Activated CD4-positive, alpha-beta T cell treated with anti-CD3 and anti-CD28 coated beads, Interleukin-2, Interleukin-4, amounts not matched to agents 100 ng/mL and 50 ng/mL, durations not matched to agents 16 hours and 8 hours (primary cell): Measurements from ENCODE around the gene KIAA1143.

Source experiments
- DNase-seq: peaks from one replicate; pipeline ENCODE4 v3.0.0-alpha.2; 2020; ENCODE audit warnings: low spot score

Gene KIAA1143

DNA sequence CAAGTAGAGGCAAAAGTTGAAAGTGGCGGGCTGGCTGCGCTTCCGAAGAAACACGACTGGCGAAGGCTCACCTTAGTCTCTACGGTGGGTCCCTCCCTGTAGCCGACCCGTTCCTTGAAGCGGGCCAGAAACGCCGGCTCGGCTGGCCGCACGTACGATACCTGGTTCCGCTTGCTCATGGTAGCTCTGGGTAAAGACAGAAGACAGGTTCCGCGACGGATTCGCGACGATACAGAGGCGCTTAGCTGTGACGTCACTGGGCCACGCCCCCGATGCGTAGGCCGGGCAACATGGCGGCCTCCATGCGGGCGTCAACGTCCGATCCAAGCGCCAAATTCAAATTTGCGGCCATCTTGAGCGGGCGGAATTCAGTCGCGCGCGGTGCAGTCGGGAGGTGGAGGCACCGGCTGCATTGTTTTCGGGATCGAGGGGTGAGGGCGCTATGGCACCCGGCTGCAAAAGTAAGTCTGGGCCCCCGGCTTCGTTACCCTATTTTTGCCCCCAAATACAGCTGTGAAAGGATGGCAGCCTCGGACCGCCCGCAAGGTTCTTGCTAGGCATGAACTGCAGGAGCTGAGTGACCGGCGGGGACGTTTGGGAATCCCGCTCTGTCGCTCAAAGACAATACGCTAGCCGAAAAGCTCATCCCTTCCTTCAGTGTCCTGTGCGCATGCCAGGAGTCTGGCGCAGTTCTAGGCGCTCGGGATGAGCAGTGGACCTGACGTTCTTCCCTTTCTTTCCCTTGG is at the start of gene KIAA1143, which contains the start of gene KIF15:
KIAA1143 (minus strand) TSS at position 196 of the 746 bp plus-strand sequence; CDS start at position 179, 17 bp downstream.
KIF15 (plus strand) TSS at position 371 of the 746 bp plus-strand sequence; CDS start at position 443, 72 bp downstream.
- DNase-seq, result peak; percentile 97

DNA sequence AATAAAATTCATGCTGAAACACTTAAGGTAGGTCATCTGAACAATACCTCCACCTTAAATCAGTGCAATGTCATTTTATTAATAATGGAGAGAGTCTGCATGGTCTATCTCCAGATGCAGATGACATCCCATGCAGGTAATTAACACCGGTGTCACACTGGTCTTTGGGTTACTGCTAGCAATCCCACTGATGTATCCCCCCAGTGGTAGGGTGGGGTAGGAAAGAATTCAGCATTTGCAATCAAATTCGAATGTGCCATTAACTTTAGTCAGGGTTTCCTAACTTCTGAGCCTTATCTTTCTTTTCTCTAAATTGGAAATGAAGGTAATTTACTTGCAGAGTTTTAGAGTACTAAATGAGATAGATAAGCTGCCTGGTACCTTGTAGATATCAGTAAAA is 44.5 kb upstream of the KIAA1143 start:
- no peak for DNase-seq

DNA sequence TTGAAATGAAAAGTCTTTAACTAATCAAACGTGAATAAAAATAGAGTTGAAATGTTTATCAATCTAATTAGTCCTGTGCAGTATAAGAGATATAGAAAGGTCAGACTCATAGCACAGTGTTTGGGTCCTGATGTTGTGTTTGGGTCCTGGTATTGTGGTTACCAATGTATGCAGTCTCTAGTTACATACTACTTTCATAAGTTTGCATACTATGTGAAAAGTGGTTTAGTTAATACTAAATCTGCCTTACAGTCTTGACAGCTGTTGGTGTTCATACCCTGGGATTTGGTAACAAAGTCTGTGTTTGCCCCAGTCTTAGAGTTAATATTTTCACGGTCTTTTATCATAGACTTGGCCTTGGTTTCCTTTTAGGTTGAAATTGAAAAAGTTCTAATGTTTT is 41.9 kb upstream of the KIAA1143 start:
- no peak for DNase-seq

DNA sequence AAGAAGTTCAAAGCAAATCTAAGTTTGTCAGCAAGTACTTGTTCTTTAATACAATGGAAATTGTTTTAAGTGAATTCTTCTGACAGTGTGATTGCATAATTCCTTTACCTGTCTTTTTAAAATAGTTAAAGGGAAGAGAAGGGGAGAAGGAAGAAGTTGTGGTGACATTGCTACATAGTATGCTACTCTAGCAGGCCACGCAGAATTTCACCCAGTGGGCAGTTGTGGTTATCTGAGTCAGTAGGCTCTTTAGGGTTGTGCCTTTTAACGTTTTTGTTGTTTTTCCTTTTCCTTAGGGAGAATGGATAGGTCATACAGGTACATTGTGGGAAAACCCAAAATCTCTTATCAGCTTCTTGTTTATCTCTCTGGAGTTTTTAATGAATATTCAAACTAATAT is 40.6 kb upstream of the KIAA1143 start:
- DNase-seq, result no peak

DNA sequence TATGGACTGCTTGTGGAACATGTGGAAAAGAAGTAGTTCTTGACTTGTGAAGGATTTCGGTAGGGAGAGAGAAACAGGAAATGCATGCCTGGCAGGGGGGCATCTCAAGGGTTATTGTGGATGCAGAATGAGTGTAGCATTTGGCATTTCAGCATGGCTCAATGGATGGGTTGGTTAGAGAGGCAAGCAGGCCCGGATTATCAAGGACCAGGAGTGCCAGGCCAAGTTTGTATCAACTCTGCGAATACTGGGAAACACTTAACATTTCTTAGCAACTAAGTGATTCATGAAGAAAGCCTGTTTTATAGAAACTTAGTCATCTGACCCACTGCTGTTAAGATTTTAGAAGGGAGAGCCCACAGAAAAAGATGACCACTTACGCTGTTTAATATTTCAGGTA is 33.8 kb upstream of the KIAA1143 start:
- DNase-seq, result no peak

DNA sequence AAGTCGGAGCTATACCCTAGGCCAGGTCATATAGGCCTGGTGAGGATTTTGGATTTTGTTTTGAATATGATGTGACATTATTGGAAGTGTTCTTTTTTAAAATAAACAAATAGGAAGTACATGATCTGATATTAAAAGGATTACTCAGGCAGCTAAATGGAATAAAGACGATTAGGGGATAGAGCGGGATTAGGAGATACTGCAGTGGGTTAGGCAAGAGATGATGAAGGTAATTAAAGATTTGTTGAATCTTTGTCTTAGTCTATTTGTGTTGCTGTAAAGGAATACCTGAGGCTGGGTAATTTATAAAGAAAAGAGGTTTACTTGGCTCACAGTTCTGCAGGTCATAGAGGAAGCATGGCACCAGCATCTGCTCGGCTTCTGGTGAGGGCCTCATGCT is 21.5 kb upstream of the KIAA1143 start:
- no peak for DNase-seq

DNA sequence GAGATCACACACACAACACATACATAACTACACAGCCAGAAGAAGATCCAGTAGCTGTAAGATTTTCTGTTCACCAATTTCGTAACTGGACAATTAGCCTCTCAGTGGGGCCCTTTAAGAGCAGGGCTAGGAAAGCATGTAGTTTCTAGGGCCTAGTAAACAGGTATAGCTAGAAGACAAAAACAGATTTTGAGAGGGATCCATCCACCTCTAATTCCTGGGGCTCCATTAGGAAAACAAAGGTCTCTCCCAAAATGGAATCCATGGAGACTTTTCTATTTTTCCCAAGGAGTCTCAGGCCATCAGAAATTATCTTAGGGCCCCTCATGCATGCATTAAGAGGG is 10.7 kb upstream of the KIAA1143 start:
- no peak for DNase-seq

DNA sequence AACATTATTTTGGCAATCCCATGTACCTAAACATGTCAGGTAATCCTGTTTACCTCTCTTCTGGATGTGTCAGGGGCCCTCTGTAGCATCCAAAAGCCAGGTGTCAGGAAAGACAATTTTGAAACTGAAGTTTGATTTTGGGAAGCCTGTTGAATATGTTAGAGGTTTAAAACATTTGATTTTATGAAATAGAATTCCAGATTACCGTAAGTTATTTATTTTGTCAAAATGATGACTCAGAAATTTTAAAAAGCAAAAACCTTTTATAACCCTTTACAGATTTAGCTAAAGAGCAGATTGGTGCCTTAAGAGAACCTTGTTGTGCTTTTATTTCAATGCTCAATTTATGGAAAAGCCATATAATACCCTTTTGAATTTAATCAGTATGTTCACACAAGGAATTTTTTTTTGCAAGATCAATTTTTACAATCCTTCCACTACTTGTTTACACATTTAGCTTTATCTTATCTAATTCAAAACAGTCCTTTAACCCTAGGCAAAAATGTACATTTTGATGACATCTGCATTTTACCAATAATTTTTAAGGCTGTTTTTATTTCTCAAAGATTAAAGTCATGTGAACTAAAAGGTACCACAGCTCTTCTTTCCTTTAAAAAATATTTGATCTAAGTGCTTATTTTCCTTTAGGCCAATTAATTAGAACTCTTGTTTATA is 10.1 kb upstream of the KIAA1143 start:
- DNase-seq, result no peak

DNA sequence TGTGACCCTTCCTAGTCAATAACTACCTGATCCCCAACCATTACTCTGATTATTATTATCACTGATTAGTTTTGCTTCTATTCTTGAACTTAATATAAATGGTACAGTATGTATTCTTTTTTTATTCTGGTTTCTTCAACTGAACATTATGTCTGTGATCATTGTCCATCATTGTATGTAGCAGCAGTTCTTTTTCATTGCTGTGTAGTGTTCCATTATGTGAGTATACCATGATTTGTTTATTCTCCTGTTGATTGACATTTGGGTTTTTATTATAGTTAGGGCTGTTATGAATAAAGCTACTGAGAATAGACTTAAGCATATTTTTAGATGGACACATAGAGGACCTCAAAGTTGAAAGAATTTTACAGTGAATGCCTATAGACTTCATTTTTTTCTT is 2.8 kb upstream of the KIAA1143 start:
- no peak for DNase-seq

DNA sequence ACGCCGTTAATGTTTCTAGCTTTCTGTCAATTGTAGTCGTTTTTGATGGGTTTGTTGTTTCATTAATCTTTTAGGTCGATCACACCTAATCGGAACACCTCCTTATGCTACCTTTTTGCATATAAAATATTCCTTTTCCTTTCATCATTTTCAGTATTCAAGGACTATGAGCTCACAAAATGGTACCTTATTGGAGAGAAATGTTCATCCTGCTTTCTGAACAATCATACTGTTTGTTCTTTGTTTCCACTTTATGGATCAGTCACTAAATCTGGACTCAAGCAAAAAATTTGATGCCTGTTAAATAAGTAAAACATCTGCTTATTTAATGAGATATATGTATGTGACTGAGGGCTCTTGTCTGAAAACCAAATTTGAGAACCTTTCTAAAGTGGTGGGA is 1.3 kb upstream of the KIAA1143 start:
- DNase-seq, result no peak

DNA sequence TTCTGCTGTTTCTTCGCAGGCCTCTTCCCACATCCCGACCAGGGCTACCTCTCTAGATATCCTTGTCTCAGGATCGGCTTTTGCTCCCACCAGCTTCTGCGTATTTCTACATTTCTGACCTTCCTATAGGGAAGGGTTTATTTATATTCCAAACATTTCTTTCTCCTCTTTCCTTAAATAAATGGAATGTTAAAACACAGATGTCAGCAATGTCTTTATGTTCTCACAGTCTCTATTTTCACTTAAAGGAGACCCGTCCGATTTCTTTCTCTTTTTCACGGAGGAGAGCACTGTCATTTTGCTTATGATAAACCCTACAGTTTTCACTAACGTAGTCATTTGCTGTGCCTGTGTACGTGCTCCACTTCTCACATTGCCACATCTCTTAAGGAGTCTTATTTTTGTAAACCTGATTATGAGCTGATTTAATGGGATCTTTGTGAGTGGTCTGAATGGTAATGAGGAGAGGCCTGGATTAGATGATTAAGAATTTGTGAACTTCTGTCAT is 805 bp upstream of the KIAA1143 start:
- no peak for DNase-seq

DNA sequence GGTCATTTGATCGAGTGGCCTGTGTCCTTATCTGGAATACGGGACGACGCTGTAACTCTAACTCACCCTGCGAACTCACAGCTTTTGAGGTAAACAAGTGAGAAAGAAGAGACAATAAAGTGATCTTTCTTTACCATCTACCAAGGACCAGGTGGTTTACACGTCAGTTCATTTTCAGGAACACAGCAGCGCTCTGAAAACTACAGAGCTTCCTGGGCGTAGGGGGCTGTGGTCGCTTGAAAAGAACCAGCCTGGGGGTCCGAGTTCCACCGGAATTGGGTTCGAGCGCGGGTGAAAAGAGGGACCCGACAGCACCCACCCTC is 357 bp downstream of the KIAA1143 start:
- DNase-seq, result no peak

DNA sequence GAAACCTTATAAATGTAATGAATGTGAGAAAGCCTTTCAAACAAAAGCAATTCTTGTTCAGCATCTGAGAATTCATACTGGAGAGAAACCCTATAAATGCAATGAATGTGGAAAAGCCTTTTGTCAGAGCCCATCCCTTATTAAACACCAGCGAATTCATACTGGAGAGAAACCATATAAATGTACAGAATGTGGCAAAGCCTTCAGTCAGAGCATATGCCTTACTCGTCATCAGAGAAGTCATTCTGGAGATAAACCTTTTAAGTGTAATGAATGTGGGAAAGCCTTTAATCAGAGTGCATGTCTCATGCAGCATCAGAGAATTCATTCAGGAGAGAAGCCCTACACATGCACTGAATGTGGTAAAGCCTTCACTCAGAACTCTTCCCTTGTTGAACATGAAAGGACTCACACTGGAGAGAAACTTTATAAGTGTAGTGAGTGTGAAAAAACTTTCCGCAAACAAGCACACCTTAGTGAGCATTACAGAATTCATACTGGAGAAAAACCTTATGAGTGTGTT is 26.7 kb downstream of the KIAA1143 start:
- no peak for DNase-seq

DNA sequence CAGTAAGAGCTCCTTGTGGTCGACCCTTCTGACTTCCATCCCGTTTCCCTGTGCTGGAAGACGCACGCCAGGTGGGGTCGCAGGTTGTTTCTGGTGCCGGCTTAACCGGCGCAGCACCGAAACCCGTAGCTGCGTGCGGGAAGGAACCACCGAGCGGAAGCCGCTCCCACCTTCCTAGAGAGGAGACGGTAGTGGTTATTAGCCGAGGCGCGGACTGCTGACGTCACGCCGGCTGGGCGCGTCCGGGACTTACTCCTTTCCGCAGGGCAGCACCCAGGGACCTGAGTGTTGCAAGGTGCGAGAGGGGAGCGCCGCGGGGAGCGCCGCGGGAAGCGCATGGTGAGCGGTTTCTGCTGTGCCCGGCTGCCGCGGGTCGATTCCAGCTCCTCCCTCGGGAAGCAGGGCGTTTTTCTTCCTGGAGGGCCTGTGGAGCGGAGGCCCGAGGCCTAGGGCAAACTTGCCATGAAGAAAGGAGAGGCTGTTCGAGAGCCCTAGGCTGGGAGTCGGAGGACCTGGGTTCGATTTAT is 32.0 kb downstream of the KIAA1143 start, which contains the start of gene ZNF501:
ZNF501 (plus strand) TSS at position 252 of the 527 bp plus-strand sequence. CDS start 4,787 bp downstream, outside the sequence.
- DNase-seq, result peak; percentile 61

DNA sequence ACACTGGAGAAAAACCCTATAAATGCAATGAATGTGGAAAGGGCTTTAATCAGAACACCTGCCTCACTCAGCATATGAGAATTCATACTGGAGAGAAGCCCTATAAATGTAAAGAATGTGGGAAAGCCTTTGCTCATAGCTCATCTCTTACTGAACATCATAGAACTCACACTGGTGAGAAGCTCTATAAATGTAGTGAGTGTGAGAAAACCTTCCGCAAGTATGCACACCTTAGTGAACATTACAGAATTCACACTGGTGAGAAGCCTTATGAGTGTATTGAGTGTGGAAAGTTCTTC is 39.4 kb downstream of the KIAA1143 start:
- no peak for DNase-seq

DNA sequence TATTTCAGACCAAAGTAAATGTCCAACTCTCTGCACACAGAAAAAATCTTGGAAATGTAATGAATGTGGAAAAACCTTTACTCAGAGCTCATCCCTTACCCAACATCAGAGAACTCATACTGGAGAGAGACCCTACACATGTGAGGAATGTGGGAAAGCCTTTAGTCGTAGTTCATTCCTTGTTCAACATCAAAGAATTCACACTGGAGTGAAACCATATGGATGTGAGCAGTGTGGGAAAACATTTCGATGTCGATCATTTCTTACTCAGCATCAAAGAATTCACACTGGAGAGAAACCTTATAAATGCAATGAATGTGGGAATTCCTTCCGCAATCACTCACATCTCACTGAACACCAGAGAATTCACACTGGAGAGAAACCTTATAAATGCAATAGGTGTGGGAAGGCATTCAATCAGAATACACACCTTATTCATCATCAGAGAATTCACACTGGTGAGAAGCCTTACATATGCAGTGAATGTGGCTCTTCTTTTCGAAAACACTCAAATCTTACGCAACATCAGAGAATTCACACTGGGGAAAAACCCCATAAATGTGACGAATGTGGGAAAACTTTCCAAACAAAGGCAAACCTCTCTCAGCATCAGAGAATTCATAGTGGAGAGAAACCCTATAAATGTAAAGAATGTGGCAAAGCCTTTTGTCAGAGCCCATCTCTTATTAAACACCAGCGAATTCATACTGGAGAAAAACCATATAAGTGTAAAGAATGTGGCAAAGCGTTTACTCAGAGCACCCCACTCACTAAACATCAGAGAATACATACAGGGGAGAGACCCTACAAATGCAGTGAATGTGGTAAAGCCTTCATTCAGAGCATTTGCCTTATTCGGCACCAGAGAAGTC is 40.0 kb downstream of the KIAA1143 start:
- DNase-seq, result no peak

DNA sequence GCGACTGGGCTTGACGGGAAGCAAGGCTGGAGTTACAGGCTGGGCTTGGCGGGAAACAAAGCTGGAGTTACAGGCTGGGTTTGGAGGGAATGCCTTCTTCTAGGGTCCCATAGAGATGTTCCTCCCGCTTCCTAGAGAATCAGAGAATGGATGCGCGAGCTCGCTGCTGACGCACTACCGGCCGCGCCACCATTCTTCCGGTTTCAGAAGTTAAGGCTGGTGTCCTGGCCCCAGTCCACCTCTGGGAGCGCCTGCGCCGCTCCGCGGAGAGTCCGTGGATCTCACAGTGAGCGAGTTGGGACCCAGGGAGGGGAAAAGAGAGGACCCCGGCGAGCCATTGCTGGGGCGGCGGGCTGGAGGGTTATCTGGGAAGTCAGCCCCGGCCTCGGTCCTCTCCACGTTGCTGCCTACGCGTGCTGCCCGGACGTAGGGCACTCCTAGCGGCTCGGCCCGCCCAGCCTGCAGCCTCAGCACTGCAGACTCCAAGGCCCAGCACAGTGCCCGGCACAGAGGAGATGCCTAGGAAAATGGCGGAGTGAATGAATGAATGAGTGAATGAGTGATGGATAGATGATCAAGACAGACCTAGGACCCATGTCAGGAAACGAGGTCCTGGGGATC is 48.9 kb downstream of the KIAA1143 start, which contains the start of gene ZNF502:
ZNF502 (plus strand) TSS at position 206 of the 621 bp plus-strand sequence. CDS start 7,602 bp downstream, outside the sequence.
- peak; percentile 14 for DNase-seq
